H9 (cell line): Measurements from ENCODE around the gene PPP2CA. TPM values are rescaled to one million over a fixed set of nuclear protein-coding genes. Genes with fewer than 3 reads are reported as not detected.
"Not testable (repeated sequence)": the region's sequence is repeated elsewhere in the genome, so short reads cannot be mapped to it uniquely, and the experiment has no call there.

ENCODE experiments used
- DNase-seq: peaks from one replicate; pipeline ENCODE4 v3.0.0-alpha.2; 2017
- H2AFZ ChIP-seq: one replicate; pipeline ENCODE4 v1.6.1; 2013; ENCODE audit warnings: mild to moderate bottlenecking, low read length, control low read depth, moderate library complexity
- H2AK5ac ChIP-seq: 2 replicates; pipeline ENCODE4 v1.6.1; 2013; ENCODE audit warnings: low read length, control low read depth, mixed read lengths; ENCODE audit not compliant: insufficient read length
- H2BK120ac ChIP-seq: one replicate; pipeline ENCODE4 v1.6.1; 2013; ENCODE audit warnings: low read depth, mild to moderate bottlenecking, low read length, control low read depth, inconsistent platforms; ENCODE audit not compliant: poor library complexity, severe bottlenecking
- H2BK12ac ChIP-seq: 2 replicates; pipeline ENCODE4 v1.6.1; 2013; ENCODE audit warnings: low read length, control low read depth, mixed read lengths, low read depth; ENCODE audit not compliant: insufficient read length
- H2BK15ac ChIP-seq: 2 replicates; pipeline ENCODE4 v1.6.1; 2013; ENCODE audit warnings: low read depth, low read length, control low read depth
- H2BK20ac ChIP-seq: one replicate; pipeline ENCODE4 v1.6.1; 2013; ENCODE audit warnings: low read depth, mild to moderate bottlenecking, low read length, control low read depth, inconsistent platforms; ENCODE audit not compliant: poor library complexity, severe bottlenecking
- H2BK5ac ChIP-seq: 2 replicates; pipeline ENCODE4 v1.6.1; 2013; ENCODE audit warnings: low read length, control low read depth, mixed read lengths; ENCODE audit not compliant: insufficient read length
- H3K14ac ChIP-seq: 2 replicates; pipeline ENCODE4 v1.6.1; 2013; ENCODE audit warnings: low read length, control low read depth; ENCODE audit not compliant: insufficient read depth
- H3K18ac ChIP-seq: 2 replicates; pipeline ENCODE4 v1.6.1; 2013; ENCODE audit warnings: low read depth, mild to moderate bottlenecking, mixed read lengths, low read length, control low read depth; ENCODE audit not compliant: insufficient read length
- H3K23ac ChIP-seq: 2 replicates; pipeline ENCODE4 v1.6.1; 2013; ENCODE audit warnings: low read length, control low read depth, mixed read lengths, low read depth; ENCODE audit not compliant: insufficient read length
- H3K23me2 ChIP-seq: 2 replicates; pipeline ENCODE4 v1.6.1; 2013; ENCODE audit warnings: low read depth, mild to moderate bottlenecking, mixed read lengths, low read length, control low read depth; ENCODE audit not compliant: insufficient read length, poor library complexity, severe bottlenecking
- H3K27ac ChIP-seq: 2 replicates; pipeline ENCODE4 v1.5.1; 2013; ENCODE audit warnings: low read length, control low read depth, mixed read lengths, low read depth; ENCODE audit not compliant: insufficient read length
- H3K27me3 ChIP-seq: 2 replicates; pipeline ENCODE4 v1.6.1; 2013; ENCODE audit warnings: low read length, control low read depth, inconsistent platforms; ENCODE audit not compliant: insufficient read depth
- H3K4ac ChIP-seq: 2 replicates; pipeline ENCODE4 v1.6.1; 2013; ENCODE audit warnings: low read depth, mild to moderate bottlenecking, control low read depth, inconsistent platforms, low read length, moderate library complexity
- H3K4me1 ChIP-seq: 2 replicates; pipeline ENCODE4 v1.6.1; 2013; ENCODE audit warnings: low read length, control low read depth, inconsistent platforms; ENCODE audit not compliant: insufficient read depth
- H3K4me2 ChIP-seq: 2 replicates; pipeline ENCODE4 v1.6.1; 2013; ENCODE audit warnings: low read length, control low read depth, mixed read lengths; ENCODE audit not compliant: insufficient read length, insufficient read depth
- H3K56ac ChIP-seq: 2 replicates; pipeline ENCODE4 v1.6.1; 2013; ENCODE audit warnings: low read depth, mild to moderate bottlenecking, mixed read lengths, low read length, control low read depth; ENCODE audit not compliant: insufficient read length
- H3K79me1 ChIP-seq: 2 replicates; pipeline ENCODE4 v1.6.1; 2013; ENCODE audit warnings: low read depth, mild to moderate bottlenecking, moderate library complexity, low read length, control low read depth, inconsistent platforms; ENCODE audit not compliant: insufficient read depth, poor library complexity, severe bottlenecking
- H3K79me2 ChIP-seq: 2 replicates; pipeline ENCODE4 v1.6.1; 2013; ENCODE audit warnings: low read length, control low read depth, inconsistent platforms; ENCODE audit not compliant: insufficient read depth
- H3K9ac ChIP-seq: 2 replicates; pipeline ENCODE4 v1.6.1; 2013; ENCODE audit warnings: low read length, control low read depth, mixed read lengths; ENCODE audit not compliant: insufficient read length; ENCODE audit errors: extremely low read depth
- H3K9me3 ChIP-seq: one replicate; pipeline ENCODE4 v1.6.1; 2013; ENCODE audit warnings: low read depth, low read length, inconsistent platforms; ENCODE audit not compliant: control insufficient read depth
- H3T11ph ChIP-seq: one replicate; pipeline ENCODE4 v1.6.1; 2013; ENCODE audit warnings: mild to moderate bottlenecking, low read length, control low read depth, inconsistent platforms
- H4K20me1 ChIP-seq: one replicate; pipeline ENCODE4 v1.6.1; 2013; ENCODE audit not compliant: control insufficient read depth, insufficient read length, insufficient read depth
- H4K5ac ChIP-seq: 2 replicates; pipeline ENCODE4 v1.6.1; 2013; ENCODE audit warnings: low read depth, mild to moderate bottlenecking, mixed read lengths, low read length, control low read depth; ENCODE audit not compliant: insufficient read length
- H4K8ac ChIP-seq: replicated peaks from 2 replicates; pipeline ENCODE4 v1.6.1; 2013; ENCODE audit warnings: low read length, control low read depth, mixed read lengths, low read depth; ENCODE audit not compliant: insufficient read length
- H4K91ac ChIP-seq: 2 replicates; pipeline ENCODE4 v1.6.1; 2013; ENCODE audit warnings: low read depth, mild to moderate bottlenecking, moderate library complexity, mixed read lengths, low read length, control low read depth; ENCODE audit not compliant: insufficient read length
- H3K27ac Mint-ChIP-seq, 3 experiments: 2 replicates in 2 of 3; 3 replicates in 1 of 3; pipeline ENCODE4 v1.8.0; 2020 to 2021; ENCODE audit warnings: mixed read lengths in 3 of 3, mild to moderate bottlenecking in 1 of 3, moderate library complexity in 1 of 3
- H3K27me3 Mint-ChIP-seq: 2 replicates; pipeline ENCODE4 v1.8.0; 2021; ENCODE audit warnings: low read depth, mild to moderate bottlenecking, moderate library complexity, mixed read lengths
- H3K36me3 Mint-ChIP-seq, 3 experiments: 2 replicates in 2 of 3; 3 replicates in 1 of 3; pipeline ENCODE4 v1.8.0; 2020 to 2021; ENCODE audit warnings: low read depth in 3 of 3, mixed read lengths in 3 of 3; ENCODE audit not compliant: insufficient read depth in 1 of 3
- H3K4me1 Mint-ChIP-seq, 2 experiments: 2 replicates each; pipeline ENCODE4 v1.8.0; 2020; ENCODE audit warnings: mixed read lengths in 2 of 2
- H3K4me3 Mint-ChIP-seq, 2 experiments: 2 replicates in 1 of 2; 3 replicates in 1 of 2; pipeline ENCODE4 v1.8.0; 2020 to 2021; ENCODE audit warnings: mild to moderate bottlenecking in 2 of 2, mixed read lengths in 2 of 2, moderate library complexity in 1 of 2
- H3K9me3 Mint-ChIP-seq, 2 experiments: 2 replicates in 1 of 2; 3 replicates in 1 of 2; pipeline ENCODE4 v1.8.0; 2020; ENCODE audit warnings: mild to moderate bottlenecking in 2 of 2, mixed read lengths in 2 of 2, moderate library complexity in 1 of 2
- WGBS: extraction: QIAGEN DNeasy Blood & Tissue Kit; methylation state at CpG from one replicate; pipeline ENCODE4 v1.1.7; 2013; ENCODE audit warnings: missing lambda C conversion rate, low lambda C conversion rate, mixed read lengths; ENCODE audit not compliant: insufficient read length; ENCODE audit errors: extremely low coverage; 5-methylcytosine and 5-hydroxymethylcytosine counted together
- total RNA-seq: library from RNA; stranded (reverse); gene quantifications from 2 replicates; pipeline ENCODE4 v1.2.1, GENCODE V29; 2021
- TF ChIP-seq, protein P1 (sequence below): fragments of 200-600 bp; sonication (generic); conservative IDR thresholded peaks from 3 replicates; pipeline ENCODE4 v1.8.0; 2021; ENCODE audit warnings: antibody characterized with exemption, mild to moderate bottlenecking

The PPP2CA gene
- total RNA-seq, 1 experiment from 2014 or later: 244 TPM

DNA sequence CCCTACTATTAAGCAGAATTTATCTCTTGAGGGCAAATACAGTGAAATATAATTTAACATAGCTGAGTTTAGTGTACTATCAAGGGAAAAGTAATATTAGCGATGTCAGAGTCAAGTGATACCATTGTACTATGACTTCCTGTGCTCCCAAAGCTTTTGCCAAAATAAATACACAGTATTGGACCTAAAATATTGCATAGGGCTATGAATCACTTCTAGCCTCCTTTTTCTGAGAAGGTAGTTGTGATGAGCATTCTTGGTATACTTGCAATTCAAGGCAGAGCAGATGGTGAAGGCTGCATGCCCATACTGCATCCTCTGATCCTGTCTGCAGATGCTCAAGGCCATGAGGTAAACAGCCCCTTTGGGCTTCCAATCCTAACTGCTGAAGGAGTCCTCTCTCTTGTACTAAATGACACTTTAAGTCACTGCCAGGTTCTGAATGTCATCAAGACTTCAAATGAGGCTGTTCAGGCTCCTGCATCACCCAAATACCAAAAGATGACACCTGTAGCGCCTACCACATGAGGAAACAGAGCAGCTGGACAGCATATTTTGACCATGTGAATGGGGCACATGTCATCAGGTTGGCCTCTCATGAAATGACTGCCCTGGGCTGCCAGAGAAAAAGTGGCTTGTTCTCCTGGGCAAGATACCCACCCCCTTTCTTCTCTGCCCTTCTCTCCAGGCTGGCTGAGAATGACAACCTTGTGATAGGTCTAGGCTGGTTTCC lies 29.7 kb upstream of the PPP2CA start:
- Histone ChIP-seq H3K14ac (no peak overlapping the region), H4K5ac (no peak overlapping the region), H4K91ac (no peak overlapping the region), H3K23me2 (no peaks in the 10 kb centered on the region), H4K20me1 (no peaks in the 10 kb centered on the region), H3K23ac (no peak overlapping the region), H3K18ac (no peak overlapping the region), H2BK20ac (no peak overlapping the region), H3K79me2 (no peaks in the 10 kb centered on the region), H3K56ac (no peak overlapping the region), H3K27ac (no peak overlapping the region), H3K4me2 (no peak overlapping the region), H3K4ac (no peak overlapping the region), H3K79me1 (no peaks in the 10 kb centered on the region), H2BK5ac (no peak overlapping the region), H4K8ac (no peak overlapping the region), H2AFZ (no peak overlapping the region), H2BK15ac (no peak overlapping the region), H2BK120ac (no peak overlapping the region), H3K27me3 (no peaks in the 10 kb centered on the region), H3K4me1 (no peaks in the 10 kb centered on the region), H2BK12ac (no peak overlapping the region), H3T11ph (no peak overlapping the region), H3K9me3 (no peaks in the 10 kb centered on the region), H2AK5ac (no peak overlapping the region), H3K9ac (no peak overlapping the region)
- DNase-seq: no peak
- H3K9me3 Mint-ChIP-seq: no peaks in the 10 kb centered on the region; a peak in 1 of 5 replicates
- WGBS: no CpG with 5 or more reads among the region's 2 CpGs
- no peaks in the 10 kb centered on the region for H3K4me1 Mint-ChIP-seq
- no peak overlapping the region for H3K27ac Mint-ChIP-seq
- H3K4me3 Mint-ChIP-seq: no peak overlapping the region
- no peaks in the 10 kb centered on the region for H3K36me3 Mint-ChIP-seq
- H3K27me3 Mint-ChIP-seq: no peaks in the 10 kb centered on the region; the same call in 1 of the 2 replicates
- TF ChIP-seq, protein P1, sequence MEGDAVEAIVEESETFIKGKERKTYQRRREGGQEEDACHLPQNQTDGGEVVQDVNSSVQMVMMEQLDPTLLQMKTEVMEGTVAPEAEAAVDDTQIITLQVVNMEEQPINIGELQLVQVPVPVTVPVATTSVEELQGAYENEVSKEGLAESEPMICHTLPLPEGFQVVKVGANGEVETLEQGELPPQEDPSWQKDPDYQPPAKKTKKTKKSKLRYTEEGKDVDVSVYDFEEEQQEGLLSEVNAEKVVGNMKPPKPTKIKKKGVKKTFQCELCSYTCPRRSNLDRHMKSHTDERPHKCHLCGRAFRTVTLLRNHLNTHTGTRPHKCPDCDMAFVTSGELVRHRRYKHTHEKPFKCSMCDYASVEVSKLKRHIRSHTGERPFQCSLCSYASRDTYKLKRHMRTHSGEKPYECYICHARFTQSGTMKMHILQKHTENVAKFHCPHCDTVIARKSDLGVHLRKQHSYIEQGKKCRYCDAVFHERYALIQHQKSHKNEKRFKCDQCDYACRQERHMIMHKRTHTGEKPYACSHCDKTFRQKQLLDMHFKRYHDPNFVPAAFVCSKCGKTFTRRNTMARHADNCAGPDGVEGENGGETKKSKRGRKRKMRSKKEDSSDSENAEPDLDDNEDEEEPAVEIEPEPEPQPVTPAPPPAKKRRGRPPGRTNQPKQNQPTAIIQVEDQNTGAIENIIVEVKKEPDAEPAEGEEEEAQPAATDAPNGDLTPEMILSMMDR: no peak

DNA sequence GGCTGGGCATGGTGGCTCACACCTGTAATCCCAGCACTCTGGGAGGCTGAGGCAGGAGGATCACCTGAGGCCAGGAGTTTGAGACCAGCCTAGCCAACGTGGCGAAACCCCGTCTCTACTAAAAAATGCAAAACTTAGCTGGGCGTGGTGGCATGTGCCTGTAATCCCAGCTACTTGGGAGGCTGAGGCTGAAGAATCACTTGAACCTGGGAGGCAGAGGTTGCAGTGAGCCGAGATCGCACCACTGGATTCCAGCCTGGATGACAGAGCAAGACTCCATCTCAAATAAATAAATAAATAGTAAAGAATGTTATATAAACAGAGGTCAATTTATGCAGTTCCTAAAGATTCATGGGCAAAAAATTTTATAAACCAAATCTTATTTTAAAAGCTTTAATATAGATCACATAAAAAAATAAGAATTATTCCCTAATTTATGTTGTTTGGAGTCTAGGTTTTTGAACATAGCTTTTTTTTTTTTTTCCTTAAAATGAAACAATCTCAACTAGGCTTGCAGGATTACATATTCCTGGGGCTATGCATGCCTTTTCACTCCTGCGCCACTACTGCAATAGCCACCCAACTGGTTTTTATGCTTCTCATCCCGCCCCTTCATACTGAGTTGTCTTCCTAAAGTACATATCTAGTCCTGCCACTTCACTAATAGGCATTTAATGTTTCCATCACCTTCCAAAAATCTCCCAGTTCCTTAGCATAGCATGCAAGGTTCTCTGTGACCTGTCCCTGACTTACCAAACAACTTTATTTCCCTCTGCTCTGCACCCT lies 27.7 kb upstream of the PPP2CA start:
- H3K27ac ChIP-seq, H3K9me3 Mint-ChIP-seq, H3K4me1 ChIP-seq, H3K9ac ChIP-seq, H3K4me2 ChIP-seq, H3K56ac ChIP-seq, H3K23me2 ChIP-seq, H3K23ac ChIP-seq, H4K20me1 ChIP-seq, DNase-seq, H2BK5ac ChIP-seq, H2BK15ac ChIP-seq, H3K14ac ChIP-seq, H2AK5ac ChIP-seq, H4K91ac ChIP-seq, H2BK120ac ChIP-seq, H2BK20ac ChIP-seq, H2BK12ac ChIP-seq, H3T11ph ChIP-seq, H3K27me3 Mint-ChIP-seq, H3K4me3 Mint-ChIP-seq, H3K79me1 ChIP-seq, H3K36me3 Mint-ChIP-seq, H3K9me3 ChIP-seq, H3K27me3 ChIP-seq, H4K5ac ChIP-seq, H3K27ac Mint-ChIP-seq, H4K8ac ChIP-seq, H3K79me2 ChIP-seq, H3K4me1 Mint-ChIP-seq, H3K18ac ChIP-seq, H3K4ac ChIP-seq, H2AFZ ChIP-seq: not testable (repeated sequence)
- WGBS: no CpG with 5 or more reads among the region's 8 CpGs
